Gastroesophageal sphincter (tissue), 3 donors: ENCODE measurements around the gene WARS2.

ENCODE experiments used
- CTCF ChIP-seq, 4 experiments: fragments of 200-600 bp in 2 of 4; fragments of 450-650 bp in 2 of 4; sonication (generic) in 1 of 4; IDR thresholded peaks; one replicate each; pipeline ENCODE4 v1.5.1; 2017 to 2019; ENCODE audit warnings: antibody characterized with exemption in 4 of 4, mild to moderate bottlenecking in 2 of 4, moderate library complexity in 2 of 4
- EP300 ChIP-seq: sonication (generic); formaldehyde crosslinking; IDR thresholded peaks from one replicate; pipeline ENCODE4 v1.6.1; 2017; ENCODE audit warnings: antibody characterized with exemption, mild to moderate bottlenecking
- POLR2A ChIP-seq, 2 donors: fragments of 450-650 bp; IDR thresholded peaks; one replicate each; pipeline ENCODE4 v1.6.1; 2017; ENCODE audit warnings: antibody characterized with exemption in 2 of 2, mild to moderate bottlenecking in 2 of 2, moderate library complexity in 1 of 2

GRCh38 chr1:119061700-119062099 lies 78.8 kb downstream of the WARS2 start:
- TF ChIP-seq CTCF (IDR thresholded peaks at IDR 0.05) (no peak), POLR2A (IDR thresholded peaks at IDR 0.05) (no peak), EP300 (no peak)
